Esophagus (tissue), 2 donors: ENCODE results near the gene TOP3A. TPM values are rescaled to one million over a fixed set of nuclear protein-coding genes. Genes with fewer than 3 reads are reported as not detected.
"Not testable (repeated sequence)": the region's sequence is repeated elsewhere in the genome, so short reads cannot be mapped to it uniquely, and the experiment has no call there.

Experiments used
- H3K27ac ChIP-seq, 2 donors: one replicate each; pipeline ENCODE4 v1.5.1; 2013; ENCODE audit warnings: low read depth in 2 of 2, mild to moderate bottlenecking in 2 of 2, inconsistent platforms in 1 of 2, low read length in 1 of 2, moderate library complexity in 1 of 2
- H3K27me3 ChIP-seq, 2 donors: one replicate each; pipeline ENCODE4 v1.6.1; 2013; ENCODE audit warnings: low read length in 2 of 2, control low read depth in 1 of 2, mild to moderate bottlenecking in 1 of 2; ENCODE audit not compliant: insufficient read depth in 2 of 2, control insufficient read depth in 1 of 2
- H3K36me3 ChIP-seq, 2 donors: one replicate each; pipeline ENCODE4 v1.6.1; 2013; ENCODE audit warnings: low read length in 1 of 2; ENCODE audit not compliant: control insufficient read depth in 2 of 2, insufficient read depth in 2 of 2
- H3K4me1 ChIP-seq, 2 donors: one replicate each; pipeline ENCODE4 v1.6.1; 2013; ENCODE audit warnings: low read length in 1 of 2; ENCODE audit not compliant: control insufficient read depth in 2 of 2, insufficient read depth in 2 of 2
- H3K4me3 ChIP-seq, 2 donors: one replicate each; pipeline ENCODE4 v1.5.1; 2013; ENCODE audit warnings: low read length in 2 of 2, mild to moderate bottlenecking in 2 of 2, low read depth in 1 of 2, moderate library complexity in 1 of 2
- H3K9me3 ChIP-seq, 2 donors: one replicate each; pipeline ENCODE4 v1.6.1; 2013; ENCODE audit warnings: mild to moderate bottlenecking in 2 of 2, low read depth in 1 of 2, low read length in 1 of 2, moderate library complexity in 1 of 2; ENCODE audit not compliant: control insufficient read depth in 2 of 2, insufficient read depth in 1 of 2
- WGBS, 2 donors: extraction: QIAGEN DNeasy Blood & Tissue Kit; methylation state at CpG; one replicate each; pipeline ENCODE4 v1.1.7; 2013; 5-methylcytosine and 5-hydroxymethylcytosine counted together
- polyA plus RNA-seq, 2 donors: library from polyadenylated mRNA; stranded (reverse); fragments of 200-250 nt; gene quantifications; one replicate each; pipeline ENCODE4 v1.2.3, GENCODE V29; 2013
- donor health status: healthy with polysubstance abuse.
- donor health status: Bipolar disorder and iron deficiency.

The TOP3A gene
- polyA plus RNA-seq, 2 donors = 9.4 to 14.6 TPM

- Histone ChIP-seq H3K4me3 (peak overlapping the region; percentile 76 to 82), H3K4me1 (peaks cover 16 to 26% of the 10 kb centered on the region in 2 donors), H3K27ac (peak overlapping the region; percentile 95 to 96), H3K9me3 (no peaks in the 10 kb centered on the region), H3K36me3 (peaks cover 0 to 25% of the 10 kb centered on the region in 2 donors), H3K27me3 (no peaks in the 10 kb centered on the region)
- 71 to 76% methylated on average over 11 of the region's 11 CpGs for WGBS, 2 donors
These were observed 1.2 kb upstream of the TOP3A start for GRCh38 chr17:18315961-18316360.

- Histone ChIP-seq H3K27me3 (no peaks in the 10 kb centered on the region), H3K4me3 (peak overlapping the region; percentile 76 to 82), H3K27ac (peak overlapping the region; percentile 95 to 96), H3K36me3 (peaks cover 0 to 23% of the 10 kb centered on the region in 2 donors), H3K4me1 (peaks cover 16 to 26% of the 10 kb centered on the region in 2 donors), H3K9me3 (no peaks in the 10 kb centered on the region)
- WGBS, 2 donors = 6 to 12% methylated on average over 18 of the region's 18 CpGs
These were observed 748 bp upstream of the TOP3A start for GRCh38 chr17:18315562-18315922.

- peaks cover 0 to 19% of the 10 kb centered on the region in 2 donors for H3K36me3 ChIP-seq
- H3K27ac ChIP-seq = peak overlapping the region; percentile 95 to 96
- H3K9me3 ChIP-seq = no peaks in the 10 kb centered on the region
- peak overlapping the region; percentile 76 to 82 for H3K4me3 ChIP-seq
- H3K27me3 ChIP-seq = no peaks in the 10 kb centered on the region
- peaks cover 13 to 23% of the 10 kb centered on the region in 2 donors for H3K4me1 ChIP-seq
- WGBS, 2 donors = 0 to 1% methylated on average over 39 of the region's 39 CpGs
These were observed 599 bp downstream of the TOP3A start for GRCh38 chr17:18314059-18314730.

GRCh38 chr17:18309202-18309601 is 5.6 kb downstream of the TOP3A start:
- Histone ChIP-seq H3K4me1 (peaks cover 0 to 3% of the 10 kb centered on the region in 2 donors), H3K27ac (no peak overlapping the region), H3K9me3 (no peaks in the 10 kb centered on the region), H3K36me3 (peaks cover 8 to 15% of the 10 kb centered on the region in 2 donors), H3K4me3 (no peak overlapping the region), H3K27me3 (no peaks in the 10 kb centered on the region)
- 95 to 98% methylated on average over 4 of the region's 4 CpGs for WGBS, 2 donors

GRCh38 chr17:18303206-18303605 is 11.6 kb downstream of the TOP3A start:
- peaks cover 29 to 33% of the 10 kb centered on the region in 2 donors for H3K36me3 ChIP-seq
- H3K4me1 ChIP-seq, H3K27ac ChIP-seq, H3K27me3 ChIP-seq, H3K4me3 ChIP-seq, H3K9me3 ChIP-seq: not testable (repeated sequence)
- 77 to 85% methylated on average over 13 of the region's 13 CpGs for WGBS, 2 donors

- no peak overlapping the region for H3K4me3 ChIP-seq
- H3K36me3 ChIP-seq = peaks cover 27 to 29% of the 10 kb centered on the region in 2 donors
- 81 to 85% methylated on average over 8 of the region's 8 CpGs for WGBS, 2 donors
These were observed 13.9 kb downstream of the TOP3A start for GRCh38 chr17:18300725-18301480.

GRCh38 chr17:18298061-18298460 is 16.7 kb downstream of the TOP3A start:
- WGBS, 2 donors = 91 to 92% methylated on average over 2 to 30 of the region's 30 CpGs
- not testable (repeated sequence) for H3K27me3 ChIP-seq, H3K9me3 ChIP-seq, H3K4me1 ChIP-seq, H3K4me3 ChIP-seq, H3K27ac ChIP-seq
- peaks cover 21 to 24% of the 10 kb centered on the region in 2 donors for H3K36me3 ChIP-seq

More at GRCh38 chr17:18300725-18301480, 13.9 kb downstream of the TOP3A start:
- H3K9me3 ChIP-seq = no peaks in the 10 kb centered on the region
- H3K4me1 ChIP-seq = no peaks in the 10 kb centered on the region
- H3K27ac ChIP-seq = no peak overlapping the region
- no peaks in the 10 kb centered on the region for H3K27me3 ChIP-seq

- Histone ChIP-seq H3K27ac (no peak overlapping the region), H3K4me1 (no peaks in the 10 kb centered on the region), H3K4me3 (no peak overlapping the region), H3K9me3 (no peaks in the 10 kb centered on the region), H3K36me3 (peaks cover 23 to 31% of the 10 kb centered on the region in 2 donors), H3K27me3 (no peaks in the 10 kb centered on the region)
- 94 to 95% methylated on average over 15 of the region's 15 CpGs for WGBS, 2 donors
These were observed 22.9 kb downstream of the TOP3A start for GRCh38 chr17:18291718-18292540.

- Histone ChIP-seq H3K4me1 (no peaks in the 10 kb centered on the region), H3K27ac (no peak overlapping the region), H3K9me3 (no peaks in the 10 kb centered on the region), H3K27me3 (no peaks in the 10 kb centered on the region), H3K36me3 (peaks cover 28 to 46% of the 10 kb centered on the region in 2 donors), H3K4me3 (no peak overlapping the region)
- 96 to 97% methylated on average over 11 of the region's 11 CpGs for WGBS, 2 donors
These were observed 29.5 kb downstream of the TOP3A start for GRCh38 chr17:18285296-18285695.
